Measurements from ENCODE around the gene PPP2R2C.

- TF ChIP-seq, protein P1, sequence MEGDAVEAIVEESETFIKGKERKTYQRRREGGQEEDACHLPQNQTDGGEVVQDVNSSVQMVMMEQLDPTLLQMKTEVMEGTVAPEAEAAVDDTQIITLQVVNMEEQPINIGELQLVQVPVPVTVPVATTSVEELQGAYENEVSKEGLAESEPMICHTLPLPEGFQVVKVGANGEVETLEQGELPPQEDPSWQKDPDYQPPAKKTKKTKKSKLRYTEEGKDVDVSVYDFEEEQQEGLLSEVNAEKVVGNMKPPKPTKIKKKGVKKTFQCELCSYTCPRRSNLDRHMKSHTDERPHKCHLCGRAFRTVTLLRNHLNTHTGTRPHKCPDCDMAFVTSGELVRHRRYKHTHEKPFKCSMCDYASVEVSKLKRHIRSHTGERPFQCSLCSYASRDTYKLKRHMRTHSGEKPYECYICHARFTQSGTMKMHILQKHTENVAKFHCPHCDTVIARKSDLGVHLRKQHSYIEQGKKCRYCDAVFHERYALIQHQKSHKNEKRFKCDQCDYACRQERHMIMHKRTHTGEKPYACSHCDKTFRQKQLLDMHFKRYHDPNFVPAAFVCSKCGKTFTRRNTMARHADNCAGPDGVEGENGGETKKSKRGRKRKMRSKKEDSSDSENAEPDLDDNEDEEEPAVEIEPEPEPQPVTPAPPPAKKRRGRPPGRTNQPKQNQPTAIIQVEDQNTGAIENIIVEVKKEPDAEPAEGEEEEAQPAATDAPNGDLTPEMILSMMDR (IDR thresholded peaks at IDR 0.05): no peak
- no peak for TF ChIP-seq ZFX (IDR thresholded peaks at IDR 0.05; ENCODE audit: borderline replicate concordance)
Observed at GRCh38 chr4:6499238-6499600, 26.8 kb upstream of the PPP2R2C start.
